Stimulated activated CD4-positive, alpha-beta T cell treated with anti-CD3 and anti-CD28 coated beads, Interleukin-4, amount 100 ng/mL, for 24 hours (primary cell): Measurements from ENCODE around the gene CIBAR2.
"Not testable (repeated sequence)": the region's sequence is repeated elsewhere in the genome, so short reads cannot be mapped to it uniquely, and the experiment has no call there.

Experiments
- DNase-seq: peaks from one replicate; pipeline ENCODE4 v3.0.0-alpha.2; 2020

The CIBAR2 gene

DNA sequence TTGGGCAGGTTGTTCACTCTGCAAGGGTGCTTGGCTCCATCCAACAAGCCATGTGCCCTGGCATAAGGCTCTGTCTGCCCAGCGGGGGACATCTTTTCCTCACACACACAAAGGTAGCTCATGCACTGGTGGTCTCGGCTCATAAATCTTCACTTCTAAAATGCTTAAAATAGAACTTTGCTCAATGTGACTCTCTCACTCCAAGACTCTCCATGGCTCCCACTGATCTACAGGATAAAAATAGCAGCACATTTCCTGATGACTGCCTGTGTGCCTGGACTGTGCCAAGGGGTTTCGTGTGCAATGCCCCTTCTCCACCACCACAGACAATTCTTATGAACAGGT, 15.1 kb upstream of the CIBAR2 start:
- DNase-seq, result no peak

DNA sequence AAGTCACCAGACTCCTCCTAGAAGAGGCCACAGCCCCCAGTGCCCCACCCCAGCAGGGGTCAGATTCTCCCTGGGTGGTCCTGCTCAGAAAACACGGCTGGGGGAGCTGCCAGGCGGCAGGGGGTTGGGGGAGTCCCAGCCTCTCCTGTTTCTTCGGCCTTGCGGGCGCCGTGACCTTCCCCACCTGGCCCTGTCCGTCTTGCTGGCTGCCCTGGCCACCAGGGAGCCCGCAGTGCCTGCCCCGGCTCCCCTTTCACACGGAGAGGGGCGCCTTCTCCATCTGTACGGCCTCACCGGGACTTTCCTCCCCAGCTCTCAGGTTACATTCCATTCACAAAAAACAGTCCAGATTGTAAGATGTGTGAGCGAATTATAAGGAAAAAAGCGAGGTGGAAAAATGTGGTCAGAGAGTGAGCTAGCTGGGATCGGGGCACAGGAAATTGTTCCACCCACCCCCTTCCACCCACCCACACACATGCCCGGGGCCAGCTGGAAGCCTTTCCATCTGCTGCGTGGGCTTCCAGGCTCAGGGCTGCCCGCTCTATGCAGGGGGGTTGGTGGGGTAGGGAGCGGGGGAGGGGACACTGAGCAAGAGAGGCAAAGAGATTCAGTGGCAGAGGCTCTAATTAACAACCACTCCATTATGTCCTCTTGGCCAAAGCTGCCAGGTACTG, 14.6 kb upstream of the CIBAR2 start:
- DNase-seq, result peak; percentile 28

DNA sequence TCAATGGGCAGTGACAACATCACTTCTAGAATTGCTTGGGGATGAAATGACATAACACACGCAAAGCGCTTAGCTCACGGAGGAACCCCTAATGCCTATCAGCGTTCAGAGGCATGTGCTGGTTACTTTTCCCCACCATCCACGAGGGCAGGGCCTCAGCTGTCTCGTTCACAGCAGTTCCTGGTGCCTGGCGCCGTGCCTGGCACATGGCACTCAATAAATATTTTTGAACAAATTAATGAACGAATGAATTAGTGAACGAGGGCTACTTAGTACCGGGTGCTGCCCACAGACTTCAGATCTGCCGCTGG, 14.1 kb upstream of the CIBAR2 start:
- no peak for DNase-seq

GRCh38 chr16:85125570-85126393, 13.5 kb upstream of the CIBAR2 start:
- DNase-seq, result no peak

GRCh38 chr16:85124636-85125346, 12.5 kb upstream of the CIBAR2 start:
- no peak for DNase-seq

DNA sequence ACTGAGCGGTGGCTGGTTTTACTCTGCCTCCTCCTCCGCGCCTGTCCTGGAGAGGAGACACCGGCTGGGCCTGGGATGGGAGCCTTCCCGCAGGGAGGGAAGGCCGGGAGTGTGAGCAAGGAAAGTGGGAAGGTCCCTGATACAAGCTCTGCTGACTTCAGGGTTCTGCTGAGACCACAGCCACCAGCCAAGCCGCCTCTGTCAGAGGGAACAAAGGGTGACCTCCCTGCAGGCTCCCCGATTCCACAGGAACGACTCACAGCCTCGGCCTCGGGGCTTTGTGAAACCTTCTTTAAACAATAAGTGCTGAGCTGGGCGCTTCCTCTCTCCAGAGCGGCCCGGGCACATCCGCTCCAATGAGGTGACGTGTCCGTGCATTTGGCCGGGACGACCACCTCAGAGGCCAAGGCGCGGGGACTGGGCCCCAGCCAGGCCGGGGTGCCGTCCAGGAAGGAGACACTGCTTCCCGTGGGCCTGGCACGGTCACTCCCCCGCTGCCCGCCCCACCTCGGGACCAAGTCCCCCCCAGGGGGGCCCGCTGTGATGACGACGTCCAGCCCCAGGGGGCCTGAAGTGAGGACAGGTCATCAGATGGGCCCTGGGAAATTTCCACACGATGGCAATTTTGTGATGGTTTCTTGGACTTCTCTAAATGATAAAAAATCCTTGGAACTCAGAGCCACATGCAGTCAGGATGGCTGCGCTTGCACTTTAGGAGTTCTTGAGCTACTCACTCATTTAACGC, 11.8 kb upstream of the CIBAR2 start:
- DNase-seq, result no peak

DNA sequence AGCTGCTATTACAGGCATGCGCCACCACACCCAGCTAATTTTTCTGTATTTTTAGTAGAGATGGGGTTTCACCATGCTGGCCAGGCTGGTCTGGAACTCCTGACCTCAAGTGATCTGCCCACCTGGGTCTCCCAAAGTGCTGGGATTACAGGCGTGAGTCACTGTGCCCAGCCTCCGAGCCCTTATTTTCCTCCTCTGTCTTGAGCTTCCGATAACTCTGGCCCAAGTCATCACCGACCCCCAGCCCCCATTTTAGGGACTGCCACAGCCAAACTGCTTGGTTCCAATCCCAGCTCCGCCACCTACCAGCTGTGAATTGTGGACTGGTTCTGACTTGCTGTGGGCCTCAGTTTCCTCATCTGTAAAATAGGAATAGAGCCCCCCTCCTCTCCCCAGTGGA, 11.2 kb upstream of the CIBAR2 start:
- not testable (repeated sequence) for DNase-seq

- no peak for DNase-seq
Measured at GRCh38 chr16:85120006-85120340, 7.7 kb upstream of the CIBAR2 start.

GRCh38 chr16:85117418-85117817, 5.1 kb upstream of the CIBAR2 start:
- DNase-seq, result no peak

- DNase-seq, result peak; percentile 87
Measured at GRCh38 chr16:85114909-85115567, 2.8 kb upstream of the CIBAR2 start.

DNA sequence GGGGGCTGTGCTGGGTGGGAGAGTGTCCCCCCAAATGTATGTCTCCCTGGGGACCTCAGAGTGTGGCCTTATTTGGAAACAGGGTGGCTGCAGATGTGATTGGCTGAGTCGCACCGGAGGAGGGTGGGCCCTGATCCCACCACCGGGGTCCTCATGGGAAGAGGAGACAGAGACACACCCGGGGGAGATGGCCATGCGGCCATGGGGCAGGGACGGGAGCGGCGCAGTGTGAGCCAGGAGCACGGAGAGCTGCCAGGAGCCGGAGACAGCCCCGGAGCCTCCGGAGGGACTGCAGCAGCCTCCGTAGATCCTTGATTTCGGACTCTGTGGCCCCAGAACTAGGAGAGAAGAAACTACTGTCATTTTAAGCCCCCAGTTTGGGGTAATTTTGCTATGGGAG, 1.6 kb upstream of the CIBAR2 start:
- DNase-seq, result no peak

DNA sequence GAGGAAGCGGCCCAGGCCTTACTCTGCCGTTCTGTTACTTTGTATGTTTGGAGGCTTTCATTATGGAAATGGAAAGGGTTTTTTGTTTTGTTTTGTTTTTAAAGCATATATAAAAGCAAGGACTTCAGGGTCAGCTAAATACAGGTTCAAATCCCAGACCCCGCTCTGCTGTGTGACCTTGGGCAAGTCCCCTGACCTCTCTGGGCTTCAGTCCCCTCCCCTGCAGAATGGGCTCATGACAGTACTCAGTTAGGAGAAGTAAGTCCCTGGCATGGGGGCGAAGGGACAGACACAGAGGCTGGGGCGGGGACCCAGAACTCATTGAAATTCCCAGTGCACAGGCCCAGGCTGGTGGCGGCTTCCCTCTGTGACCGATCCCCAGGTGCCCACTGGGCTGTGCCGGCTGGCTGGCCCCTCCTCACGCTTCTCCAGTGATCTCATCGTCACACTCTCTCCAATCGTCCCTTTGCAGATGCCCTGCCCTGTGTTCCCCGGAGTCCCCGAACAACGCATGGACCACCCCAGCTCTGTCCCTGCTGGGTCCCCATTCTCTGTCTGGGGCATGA, 979 bp upstream of the CIBAR2 start:
- DNase-seq, result no peak

- no peak for DNase-seq
Measured at GRCh38 chr16:85111184-85111583, 1.1 kb downstream of the CIBAR2 start.

- no peak for DNase-seq
Measured at GRCh38 chr16:85110105-85110504, 2.2 kb downstream of the CIBAR2 start.

- no peak for DNase-seq
Measured at GRCh38 chr16:85107532-85107931, 4.7 kb downstream of the CIBAR2 start.

GRCh38 chr16:85107083-85107482, 5.2 kb downstream of the CIBAR2 start:
- no peak for DNase-seq

DNA sequence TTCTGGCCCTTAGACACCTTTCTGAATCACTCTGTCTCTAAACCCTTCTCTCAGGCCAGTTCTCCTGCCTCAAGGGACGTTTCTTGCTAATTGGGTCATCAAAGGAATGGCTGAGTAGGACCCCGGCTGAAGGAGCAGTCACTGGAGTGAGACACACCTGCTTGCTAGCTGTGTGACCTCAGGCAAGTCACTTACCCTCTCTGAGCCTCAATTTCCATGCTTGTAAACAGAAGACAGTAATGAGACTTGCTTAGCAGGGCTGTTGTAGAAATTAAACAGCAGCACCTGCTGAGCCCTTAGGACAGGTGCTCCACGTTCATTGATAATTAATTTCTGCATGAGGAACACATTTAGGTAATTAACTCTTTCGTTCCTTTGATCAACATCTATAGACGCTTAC, 6.8 kb downstream of the CIBAR2 start:
- DNase-seq, result no peak

- no peak for DNase-seq
Measured at GRCh38 chr16:85104821-85105391, 7.4 kb downstream of the CIBAR2 start.

DNA sequence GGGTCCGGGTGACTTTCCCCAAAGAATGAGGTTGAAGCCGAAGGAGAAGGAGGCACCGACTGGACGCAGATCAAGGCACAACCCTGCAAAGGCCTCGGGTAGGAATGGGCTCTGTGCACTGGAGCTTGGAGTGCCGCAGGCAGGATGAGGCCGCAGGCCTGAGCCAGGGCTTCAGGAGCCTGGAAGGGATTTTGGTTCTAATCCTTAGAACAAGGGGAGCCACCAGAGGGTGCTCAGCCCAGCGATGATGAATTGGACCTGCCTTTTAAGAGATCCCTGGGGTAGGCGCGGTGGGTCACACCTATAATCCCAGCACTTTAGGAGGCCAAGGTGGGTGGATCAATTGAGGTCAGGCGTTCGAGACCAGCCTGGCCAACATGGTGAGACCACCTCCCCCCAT, 8.1 kb downstream of the CIBAR2 start:
- no peak for DNase-seq

- no peak for DNase-seq
Measured at GRCh38 chr16:85103114-85104079, 8.9 kb downstream of the CIBAR2 start.
